ENCODE results near the gene NPAS3. TPM values are rescaled to one million over a fixed set of nuclear protein-coding genes. Genes with fewer than 3 reads are reported as not detected.

The NPAS3 gene
- total RNA-seq, 1 donor from 2014 or later, result 6.1 TPM

DNA sequence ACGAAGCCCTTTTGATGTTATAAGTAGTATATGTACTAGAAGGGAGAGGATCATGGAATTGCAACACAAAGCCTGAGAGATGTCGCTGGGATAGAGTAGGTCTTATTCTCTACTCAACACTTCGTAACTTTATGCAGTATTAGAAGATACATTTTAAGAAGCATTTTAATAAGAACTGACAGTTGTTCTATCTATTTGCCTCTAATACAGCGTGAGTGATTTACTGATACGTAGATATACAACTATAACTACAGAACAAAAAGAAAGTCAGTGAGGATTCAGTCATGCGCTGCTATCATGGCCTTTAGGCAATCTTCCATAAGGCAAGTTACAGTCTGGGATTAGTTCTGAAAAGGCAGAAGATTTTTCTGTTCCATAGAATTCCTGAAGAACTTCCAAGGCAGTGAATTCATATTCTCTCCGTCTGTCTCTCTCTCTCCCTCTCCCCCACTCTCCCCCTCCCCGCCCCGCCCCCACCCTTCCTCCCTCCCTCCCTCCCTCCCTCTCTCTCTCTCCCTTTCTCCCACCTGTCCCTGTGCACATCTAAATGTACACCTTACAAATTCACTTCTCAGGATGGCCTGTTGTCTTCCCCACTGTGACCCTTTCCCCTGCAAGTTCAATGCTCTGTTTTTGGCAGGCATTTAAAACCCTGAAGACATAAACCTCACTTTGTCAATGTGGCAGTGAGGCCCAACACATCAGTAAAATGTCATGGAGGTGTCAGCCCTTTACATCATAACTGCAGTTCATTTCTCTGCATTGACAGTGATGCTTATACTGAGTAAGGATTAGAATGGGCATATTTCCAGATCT, 541.6 kb downstream of the NPAS3 start:
- TF ChIP-seq, protein P1, sequence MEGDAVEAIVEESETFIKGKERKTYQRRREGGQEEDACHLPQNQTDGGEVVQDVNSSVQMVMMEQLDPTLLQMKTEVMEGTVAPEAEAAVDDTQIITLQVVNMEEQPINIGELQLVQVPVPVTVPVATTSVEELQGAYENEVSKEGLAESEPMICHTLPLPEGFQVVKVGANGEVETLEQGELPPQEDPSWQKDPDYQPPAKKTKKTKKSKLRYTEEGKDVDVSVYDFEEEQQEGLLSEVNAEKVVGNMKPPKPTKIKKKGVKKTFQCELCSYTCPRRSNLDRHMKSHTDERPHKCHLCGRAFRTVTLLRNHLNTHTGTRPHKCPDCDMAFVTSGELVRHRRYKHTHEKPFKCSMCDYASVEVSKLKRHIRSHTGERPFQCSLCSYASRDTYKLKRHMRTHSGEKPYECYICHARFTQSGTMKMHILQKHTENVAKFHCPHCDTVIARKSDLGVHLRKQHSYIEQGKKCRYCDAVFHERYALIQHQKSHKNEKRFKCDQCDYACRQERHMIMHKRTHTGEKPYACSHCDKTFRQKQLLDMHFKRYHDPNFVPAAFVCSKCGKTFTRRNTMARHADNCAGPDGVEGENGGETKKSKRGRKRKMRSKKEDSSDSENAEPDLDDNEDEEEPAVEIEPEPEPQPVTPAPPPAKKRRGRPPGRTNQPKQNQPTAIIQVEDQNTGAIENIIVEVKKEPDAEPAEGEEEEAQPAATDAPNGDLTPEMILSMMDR (IDR thresholded peaks at IDR 0.05; ENCODE audit: unreplicated experiment), result no peak
- peaks cover 9% of the 10 kb centered on the region for H3K4me1 Mint-ChIP-seq (ENCODE audit: low read depth)
- no peaks in the 10 kb centered on the region for H3K36me3 Mint-ChIP-seq (ENCODE audit: insufficient read depth)

DNA sequence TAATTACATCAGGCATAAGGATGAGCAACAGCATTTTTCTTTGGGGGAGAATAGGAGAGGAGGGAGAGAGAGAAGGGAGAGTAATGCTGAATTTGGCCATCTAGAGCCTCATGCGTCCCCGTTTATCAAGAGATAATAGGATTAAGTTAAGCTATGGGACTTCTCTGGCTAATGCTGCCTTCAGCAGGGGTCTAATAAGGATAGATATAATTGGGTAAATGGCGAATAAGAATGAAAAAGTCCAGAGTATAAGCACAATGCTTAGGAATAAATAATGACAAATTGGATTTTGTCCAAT, 542.2 kb downstream of the NPAS3 start:
- no peak overlapping the region for H3K27ac Mint-ChIP-seq
- TF ChIP-seq, protein P1 (IDR thresholded peaks at IDR 0.05; ENCODE audit: unreplicated experiment), result no peak
- H3K4me3 Mint-ChIP-seq (ENCODE audit: low read depth), result no peak overlapping the region
- no peak for DNase-seq (ENCODE audit: low spot score, unreplicated experiment)
- peaks cover 46% of the 10 kb centered on the region for H3K27me3 Mint-ChIP-seq
- peaks cover 7% of the 10 kb centered on the region for H3K4me1 Mint-ChIP-seq (ENCODE audit: low read depth)
- H3K36me3 Mint-ChIP-seq (ENCODE audit: insufficient read depth), result no peaks in the 10 kb centered on the region
- H3K9me3 Mint-ChIP-seq (ENCODE audit: low read depth), result no peaks in the 10 kb centered on the region

More for the DNA sequence above, 541.6 kb downstream of the NPAS3 start:
- no peak for DNase-seq (ENCODE audit: low spot score, unreplicated experiment)
- no peak overlapping the region for H3K27ac Mint-ChIP-seq
- H3K27me3 Mint-ChIP-seq, result peaks cover 45% of the 10 kb centered on the region
- H3K9me3 Mint-ChIP-seq (ENCODE audit: low read depth), result no peaks in the 10 kb centered on the region
- no peak overlapping the region for H3K4me3 Mint-ChIP-seq (ENCODE audit: low read depth)

DNA sequence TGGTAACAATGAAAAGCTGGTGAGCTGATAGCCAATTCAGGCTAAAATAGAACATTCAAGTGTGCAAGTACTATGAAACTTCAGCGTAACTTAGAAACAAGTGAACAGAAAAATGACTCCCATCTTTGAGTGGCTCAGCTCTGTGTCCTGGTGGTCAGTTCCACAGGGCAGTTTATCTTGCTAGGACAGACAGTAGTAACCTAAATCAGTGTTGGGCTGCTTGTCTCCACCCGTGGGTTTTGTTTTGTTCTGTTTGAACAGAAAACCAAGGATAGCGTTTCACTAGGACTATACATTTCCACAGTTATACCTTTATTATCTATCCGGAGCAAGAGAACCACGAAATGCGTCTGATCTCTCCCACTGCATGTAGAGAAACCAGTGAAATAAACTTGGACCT, 544.4 kb downstream of the NPAS3 start:
- TF ChIP-seq, protein P1 (IDR thresholded peaks at IDR 0.05; ENCODE audit: unreplicated experiment), result no peak
- Mint-ChIP-seq H3K27ac (no peak overlapping the region), H3K27me3 (peaks cover 45% of the 10 kb centered on the region), H3K9me3 (ENCODE audit: low read depth) (no peaks in the 10 kb centered on the region), H3K36me3 (ENCODE audit: insufficient read depth) (no peaks in the 10 kb centered on the region), H3K4me1 (ENCODE audit: low read depth) (peaks cover 11% of the 10 kb centered on the region), H3K4me3 (ENCODE audit: low read depth) (no peak overlapping the region)
- DNase-seq (ENCODE audit: low spot score, unreplicated experiment), result no peak

DNA sequence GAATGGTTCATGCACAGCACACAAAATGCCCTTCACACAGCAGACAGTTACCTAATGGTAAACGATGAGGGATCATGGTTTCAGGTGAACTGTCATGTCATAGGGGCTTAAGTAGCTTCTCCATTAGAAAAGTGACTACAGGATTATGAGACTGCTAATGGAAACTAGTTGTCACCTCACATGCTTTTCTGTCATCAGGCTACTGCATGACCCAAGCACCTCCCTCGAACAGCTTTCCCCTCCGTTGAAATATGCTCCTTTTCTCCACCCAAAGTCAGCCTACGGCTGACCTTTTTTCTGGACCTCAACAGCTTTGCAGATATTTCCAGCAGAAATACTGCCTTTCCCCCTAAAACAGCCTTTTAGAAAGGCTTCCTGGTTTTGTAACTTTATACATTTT, 544.9 kb downstream of the NPAS3 start:
- Mint-ChIP-seq H3K4me3 (ENCODE audit: low read depth) (no peak overlapping the region), H3K36me3 (ENCODE audit: insufficient read depth) (no peaks in the 10 kb centered on the region), H3K27me3 (peaks cover 45% of the 10 kb centered on the region), H3K4me1 (ENCODE audit: low read depth) (peaks cover 9% of the 10 kb centered on the region), H3K27ac (no peak overlapping the region), H3K9me3 (ENCODE audit: low read depth) (no peaks in the 10 kb centered on the region)
- no peak for DNase-seq (ENCODE audit: low spot score, unreplicated experiment)
- TF ChIP-seq, protein P1 (IDR thresholded peaks at IDR 0.05; ENCODE audit: unreplicated experiment), result no peak

DNA sequence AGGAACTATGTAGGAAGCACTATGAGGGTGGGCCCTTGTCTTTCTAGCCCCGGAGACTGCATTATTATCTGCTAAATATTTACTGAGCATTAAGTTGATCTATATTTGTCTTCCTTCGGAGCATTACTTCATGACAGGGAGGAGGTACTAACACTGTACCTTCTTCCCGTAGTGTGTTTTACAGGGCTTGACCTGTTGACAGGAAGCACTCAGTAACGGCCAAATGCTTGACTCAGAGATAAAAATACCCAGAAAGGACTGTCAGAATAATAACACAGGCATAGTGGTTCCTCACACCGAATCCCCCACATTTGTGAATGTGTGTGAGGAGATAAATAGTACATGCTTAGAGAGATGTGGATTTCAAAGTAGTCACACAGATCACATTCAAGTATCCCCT, 545.6 kb downstream of the NPAS3 start:
- no peak overlapping the region for H3K27ac Mint-ChIP-seq

More for the DNA sequence above, 545.6 kb downstream of the NPAS3 start:
- TF ChIP-seq, protein P1 (IDR thresholded peaks at IDR 0.05; ENCODE audit: unreplicated experiment), result no peak
- no peaks in the 10 kb centered on the region for H3K9me3 Mint-ChIP-seq (ENCODE audit: low read depth)
- DNase-seq (ENCODE audit: low spot score, unreplicated experiment), result no peak
- H3K36me3 Mint-ChIP-seq (ENCODE audit: insufficient read depth), result no peaks in the 10 kb centered on the region
- H3K4me3 Mint-ChIP-seq (ENCODE audit: low read depth), result no peak overlapping the region
- peaks cover 6% of the 10 kb centered on the region for H3K4me1 Mint-ChIP-seq (ENCODE audit: low read depth)
- H3K27me3 Mint-ChIP-seq, result peaks cover 45% of the 10 kb centered on the region

All from progenitor cell of endocrine pancreas (in vitro differentiated cells).